ENCODE data around the gene PLCD4.

- no peak for TF ChIP-seq CTCF (IDR thresholded peaks at IDR 0.05)
- no peak for TF ChIP-seq POLR2A (IDR thresholded peaks at IDR 0.05)
Observed at GRCh38 chr2:218679119-218679518, 71.4 kb downstream of the PLCD4 start.

All from right lobe of liver (tissue), 4 donors.